GM12878 (cell line): Measurements from ENCODE around the gene OVCA2. TPM values are rescaled to one million over a fixed set of nuclear protein-coding genes. Genes with fewer than 3 reads are reported as not detected.

Experiments
- ATAC-seq: fragments of 200-7000 bp; cut with Tn5 transposase; 3 replicates; pipeline ENCODE4 v1.9.1; 2020; ENCODE audit warnings: mild to moderate bottlenecking, moderate library complexity
- BruUV-seq: library from RNA; stranded (reverse); fragments of 400-500 nt; replicated peaks from 2 replicates; lab custom pipeline; 2021; lab: Mats Ljungman, UMichigan
- CTCF ChIA-PET: fragments of 300-600 bp; sonication (Branson Sonifier 250); formaldehyde crosslinking; extraction: SDS; loops from one replicate; lab custom pipeline; 2021; ENCODE audit warnings: inconsistent platforms; lab: Yijun Ruan, JAX
- POLR2A ChIA-PET: fragments of 350-600 bp; formaldehyde crosslinking; extraction: SDS; loops from one replicate; lab custom pipeline; 2021; ENCODE audit warnings: inconsistent platforms; lab: Charles Lee
- RAD21 ChIA-PET: fragments of 300-600 bp; sonication (Branson Sonifier 250); formaldehyde crosslinking; loops from one replicate; lab custom pipeline; 2023; ENCODE audit warnings: antibody characterized with exemption; ENCODE audit not compliant: unreplicated experiment; lab: Charles Lee
- SMC1A ChIA-PET: fragments of 300-600 bp; sonication (Branson Sonifier 250); formaldehyde crosslinking; loops from one replicate; lab custom pipeline; 2023; ENCODE audit not compliant: unreplicated experiment, uncharacterized antibody; lab: Charles Lee
- DNase-seq: peaks from one replicate; pipeline ENCODE4 v3.0.0-alpha.2; 2011; ENCODE audit warnings: low read depth, low spot score
- FAIRE-seq: peaks from 3 replicates; lab custom pipeline; 2011; peaks lifted over from hg19 to GRCh38; lab: Jason Lieb, UNC
- H2AFZ ChIP-seq: 2 replicates; pipeline ENCODE4 v1.6.0; 2011; ENCODE audit warnings: low read depth, low read length, control low read depth; ENCODE audit not compliant: control insufficient read depth
- H3K27ac ChIP-seq: 2 replicates; pipeline ENCODE4 v1.5.1; 2011; ENCODE audit warnings: control low read depth; ENCODE audit not compliant: control insufficient read depth, insufficient read depth
- H3K27me3 ChIP-seq, 2 experiments: replicated peaks in 1 of 2; 2 replicates each; pipeline versions ENCODE4 v1.6.0 to v1.6.1; 2011; ENCODE audit warnings: low read length in 1 of 2; ENCODE audit not compliant: control insufficient read depth in 2 of 2, insufficient read depth in 2 of 2
- H3K36me3 ChIP-seq, 2 experiments: 2 replicates each; pipeline ENCODE4 v1.5.1; 2011; ENCODE audit warnings: low read length in 1 of 2; ENCODE audit not compliant: control insufficient read depth in 2 of 2, insufficient read depth in 2 of 2
- H3K4me1 ChIP-seq: 2 replicates; pipeline ENCODE4 v1.6.1; 2011; ENCODE audit warnings: mild to moderate bottlenecking, low read length, moderate library complexity, mixed read lengths; ENCODE audit not compliant: control insufficient read depth, insufficient read depth
- H3K4me2 ChIP-seq: 2 replicates; pipeline ENCODE4 v1.6.0; 2011; ENCODE audit warnings: control low read depth; ENCODE audit not compliant: control insufficient read depth, insufficient read depth
- H3K4me3 ChIP-seq: fragments of 200-600 bp; sonication (generic); 2 replicates; pipeline ENCODE4 v1.5.1; 2016
- H3K79me2 ChIP-seq: 2 replicates; pipeline ENCODE4 v1.6.0; 2011; ENCODE audit warnings: low read length; ENCODE audit not compliant: control insufficient read depth, insufficient read depth
- H3K9ac ChIP-seq: 2 replicates; pipeline ENCODE4 v1.8.0; 2011; ENCODE audit warnings: low read length, control low read depth, mixed read lengths; ENCODE audit not compliant: control insufficient read depth, insufficient read depth
- H3K9me3 ChIP-seq: replicated peaks from 3 replicates; pipeline ENCODE4 v1.5.1; 2011; ENCODE audit warnings: mild to moderate bottlenecking, low read length; ENCODE audit not compliant: control insufficient read depth, insufficient read depth
- H4K20me1 ChIP-seq: 2 replicates; pipeline ENCODE4 v1.6.0; 2011; ENCODE audit not compliant: control insufficient read depth, insufficient read depth
- BCLAF1 ChIP-seq: fragments of 450-650 bp; IDR thresholded peaks from 2 replicates; pipeline ENCODE4 v1.6.1; 2017; ENCODE audit warnings: antibody characterized with exemption, mild to moderate bottlenecking, moderate library complexity
- ETV6 ChIP-seq, 2 experiments: fragments of 450-650 bp in 1 of 2; IDR thresholded peaks in 1 of 2; conservative IDR thresholded peaks in 1 of 2; 2 replicates each; pipeline ENCODE4 v1.6.1; 2014; ENCODE audit warnings: antibody characterized with exemption in 1 of 2, borderline replicate concordance in 1 of 2, low read depth in 1 of 2, mild to moderate bottlenecking in 1 of 2, moderate library complexity in 1 of 2
- GATAD2B ChIP-seq: fragments of 450-650 bp; conservative IDR thresholded peaks from 2 replicates; pipeline ENCODE4 v1.6.1; 2017; ENCODE audit warnings: low read depth, mild to moderate bottlenecking, moderate library complexity
- IKZF1 ChIP-seq: fragments of 450-650 bp; conservative IDR thresholded peaks from 2 replicates; pipeline ENCODE4 v1.6.1; 2017; ENCODE audit warnings: antibody characterized with exemption, mild to moderate bottlenecking
- NR2C2 ChIP-seq: IDR thresholded peaks from 2 replicates; pipeline ENCODE4 v1.6.1; 2011; ENCODE audit warnings: borderline replicate concordance, low read depth; ENCODE audit not compliant: control insufficient read depth, insufficient read length
- PML ChIP-seq: IDR thresholded peaks from 2 replicates; pipeline ENCODE4 v1.6.1; 2012; ENCODE audit warnings: low read length, inconsistent platforms
- POU2F2 ChIP-seq: IDR thresholded peaks from 3 replicates; pipeline ENCODE4 v1.6.1; 2011; ENCODE audit warnings: low read depth, mild to moderate bottlenecking, low read length, borderline replicate concordance
- SMAD5 ChIP-seq: IDR thresholded peaks from 2 replicates; pipeline ENCODE4 v1.6.1; 2016; ENCODE audit warnings: antibody characterized with exemption, low read depth
- SMARCA5 ChIP-seq: fragments of 450-650 bp; IDR thresholded peaks from 2 replicates; pipeline ENCODE4 v1.6.1; 2017; ENCODE audit warnings: mild to moderate bottlenecking
- TARDBP ChIP-seq: IDR thresholded peaks from 2 replicates; pipeline ENCODE4 v1.6.1; 2016; ENCODE audit warnings: borderline replicate concordance
- ZNF207 ChIP-seq: fragments of 450-650 bp; IDR thresholded peaks from 2 replicates; pipeline ENCODE4 v1.6.1; 2014; ENCODE audit warnings: antibody characterized with exemption, mild to moderate bottlenecking, borderline replicate concordance
- WGBS: methylation state at CpG from one replicate; pipeline ENCODE4 v1.1.6; 2016; ENCODE audit warnings: low lambda C conversion rate; ENCODE audit not compliant: insufficient replicate concordance, insufficient coverage; ENCODE audit errors: missing lambda C conversion rate; 5-methylcytosine and 5-hydroxymethylcytosine counted together
- in situ Hi-C: fragments of 300-500 bp; cut with MboI; formaldehyde crosslinking; loops from 9 replicates; pipeline ENCODE4 v1.14.3; 2018; ENCODE audit warnings: mixed read lengths
- intact Hi-C: fragments of 100-400 bp; cut with micrococcal nuclease; formaldehyde crosslinking; loops from one replicate; pipeline ENCODE4 v1.14.2; 2022; ENCODE audit not compliant: unreplicated experiment
- polyA plus RNA-seq, 11 experiments: library from polyadenylated mRNA; depleted of rRNA in 4 of 11; unstranded in 6 of 11; stranded (reverse) in 5 of 11; fragments of >200 nt; fragmentation: Nextera tagmentation in 4 of 11; fragmentation: Illumina TruSeq in 1 of 11; extraction: Ambion mirVana in 4 of 11; extraction: Trizol in 1 of 11; gene quantifications; 1 replicate in 1 of 11; 2 replicates in 10 of 11; pipeline versions ENCODE4 v1.2.1 to v1.2.3, GENCODE V29; 2011 to 2016; ENCODE audit warnings: inconsistent platforms in 2 of 11, missing spikeins in 2 of 11, low read depth in 1 of 11
- total RNA-seq, 4 experiments: library from RNA; depleted of rRNA in 3 of 4; stranded (reverse); fragments of >200 nt in 3 of 4; fragmentation: Illumina TruSeq in 1 of 4; extraction: Trizol in 1 of 4; gene quantifications; 2 replicates each; pipeline versions ENCODE4 v1.2.1 to v1.2.3, GENCODE V29; 2013 to 2021
- TF ChIP-seq, protein P1 (sequence below): IDR thresholded peaks from 2 replicates; pipeline ENCODE4 v1.6.1; 2012; ENCODE audit warnings: mild to moderate bottlenecking, low read depth, low read length
- TF ChIP-seq, protein P2 (sequence below): fragments of 150-350 bp; IDR thresholded peaks from 2 replicates; pipeline ENCODE4 v1.6.1; 2014; ENCODE audit warnings: mild to moderate bottlenecking, low read depth, low read length

The OVCA2 gene
- total and polyA plus RNA-seq, 10 of the 15 experiments (the other 5 are each of a cell fraction or from before 2014, with no cell fraction given), result 6.1 to 75.3 (median 40.7) TPM

- Histone ChIP-seq H3K4me1 (peaks cover 26% of the 10 kb centered on the region), H3K9ac (peak overlapping the region; percentile 89), H2AFZ (0 out of 2 replicates have a peak overlapping the region, but pooled peaks have one; percentile 17), H3K27ac (peak overlapping the region; percentile 84), H3K4me2 (peak overlapping the region; percentile 81), H3K4me3 (peak overlapping the region; percentile 95), H3K79me2 (peaks cover 59% of the 10 kb centered on the region), H3K36me3 (peaks cover 4 to 22% of the 10 kb centered on the region in 2 experiments), H3K9me3 (no peaks in the 10 kb centered on the region; the same call in 2 of the 3 replicates), H3K27me3 (peaks cover under 1 to 2% of the 10 kb centered on the region in 2 experiments; a peak in 2 of 4 replicates), H4K20me1 (no peaks in the 10 kb centered on the region)
- peak; percentile 9 for ATAC-seq
- intact Hi-C loops, result loop anchor here (5.0 kb wide), 1 partner anchor 36 kb away; no protein-coding TSS in a partner anchor
- RAD21 ChIA-PET, result interaction anchor here (0.8 to 8.4 kb wide), 25 partner anchors 14 to 340 kb away, joined by 3 to 271 read pairs (median 10); partner anchors contain the start of gene TSR1
- POLR2A ChIA-PET, result interaction anchor here (0.6 to 6.7 kb wide), 20 partner anchors 9 to 340 kb away, joined by 3 to 61 read pairs (median 4); no protein-coding TSS in a partner anchor
- WGBS, result under 1% methylated on average over 83 of the region's 85 CpGs
- BruUV-seq, result TSS peak; percentile 61
- CTCF ChIA-PET, result interaction anchor here (0.6 to 8.4 kb wide), 25 partner anchors 13 to 335 kb away, joined by 3 to 265 read pairs (median 6); partner anchors contain the start of genes SMG6 and SRR
- DNase-seq, result no peak
- SMC1A ChIA-PET, result interaction anchor here (0.8 to 8.6 kb wide), 16 partner anchors 13 to 229 kb away, joined by 3 to 141 read pairs (median 5); no protein-coding TSS in a partner anchor
- FAIRE-seq, result no peak
- in situ Hi-C loops, result no loop called here
- TF ChIP-seq, protein P1, sequence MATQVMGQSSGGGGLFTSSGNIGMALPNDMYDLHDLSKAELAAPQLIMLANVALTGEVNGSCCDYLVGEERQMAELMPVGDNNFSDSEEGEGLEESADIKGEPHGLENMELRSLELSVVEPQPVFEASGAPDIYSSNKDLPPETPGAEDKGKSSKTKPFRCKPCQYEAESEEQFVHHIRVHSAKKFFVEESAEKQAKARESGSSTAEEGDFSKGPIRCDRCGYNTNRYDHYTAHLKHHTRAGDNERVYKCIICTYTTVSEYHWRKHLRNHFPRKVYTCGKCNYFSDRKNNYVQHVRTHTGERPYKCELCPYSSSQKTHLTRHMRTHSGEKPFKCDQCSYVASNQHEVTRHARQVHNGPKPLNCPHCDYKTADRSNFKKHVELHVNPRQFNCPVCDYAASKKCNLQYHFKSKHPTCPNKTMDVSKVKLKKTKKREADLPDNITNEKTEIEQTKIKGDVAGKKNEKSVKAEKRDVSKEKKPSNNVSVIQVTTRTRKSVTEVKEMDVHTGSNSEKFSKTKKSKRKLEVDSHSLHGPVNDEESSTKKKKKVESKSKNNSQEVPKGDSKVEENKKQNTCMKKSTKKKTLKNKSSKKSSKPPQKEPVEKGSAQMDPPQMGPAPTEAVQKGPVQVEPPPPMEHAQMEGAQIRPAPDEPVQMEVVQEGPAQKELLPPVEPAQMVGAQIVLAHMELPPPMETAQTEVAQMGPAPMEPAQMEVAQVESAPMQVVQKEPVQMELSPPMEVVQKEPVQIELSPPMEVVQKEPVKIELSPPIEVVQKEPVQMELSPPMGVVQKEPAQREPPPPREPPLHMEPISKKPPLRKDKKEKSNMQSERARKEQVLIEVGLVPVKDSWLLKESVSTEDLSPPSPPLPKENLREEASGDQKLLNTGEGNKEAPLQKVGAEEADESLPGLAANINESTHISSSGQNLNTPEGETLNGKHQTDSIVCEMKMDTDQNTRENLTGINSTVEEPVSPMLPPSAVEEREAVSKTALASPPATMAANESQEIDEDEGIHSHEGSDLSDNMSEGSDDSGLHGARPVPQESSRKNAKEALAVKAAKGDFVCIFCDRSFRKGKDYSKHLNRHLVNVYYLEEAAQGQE, result no peak
- TF ChIP-seq TARDBP (no peak), ETV6 (conservative IDR thresholded peaks at IDR 0.05 in 1 of 2, IDR thresholded peaks at IDR 0.05 in 1 of 2; ENCODE audit: borderline replicate concordance in 1 of 2, low read depth in 1 of 2) (no peak), SMARCA5 (peak; percentile 45; the same call in 1 of the 2 replicates), BCLAF1 (0 out of 2 replicates have a peak, but pooled peaks have one; percentile 3), PML (no peak), IKZF1 (peak; percentile 40), POU2F2 (0 out of 3 replicates have a peak, but pooled peaks have one; percentile 1), NR2C2 (no peak), SMAD5 (peak; percentile 75), GATAD2B (peak; percentile 31; the same call in 1 of the 2 replicates), ZNF207 (no peak)
- TF ChIP-seq, protein P2, sequence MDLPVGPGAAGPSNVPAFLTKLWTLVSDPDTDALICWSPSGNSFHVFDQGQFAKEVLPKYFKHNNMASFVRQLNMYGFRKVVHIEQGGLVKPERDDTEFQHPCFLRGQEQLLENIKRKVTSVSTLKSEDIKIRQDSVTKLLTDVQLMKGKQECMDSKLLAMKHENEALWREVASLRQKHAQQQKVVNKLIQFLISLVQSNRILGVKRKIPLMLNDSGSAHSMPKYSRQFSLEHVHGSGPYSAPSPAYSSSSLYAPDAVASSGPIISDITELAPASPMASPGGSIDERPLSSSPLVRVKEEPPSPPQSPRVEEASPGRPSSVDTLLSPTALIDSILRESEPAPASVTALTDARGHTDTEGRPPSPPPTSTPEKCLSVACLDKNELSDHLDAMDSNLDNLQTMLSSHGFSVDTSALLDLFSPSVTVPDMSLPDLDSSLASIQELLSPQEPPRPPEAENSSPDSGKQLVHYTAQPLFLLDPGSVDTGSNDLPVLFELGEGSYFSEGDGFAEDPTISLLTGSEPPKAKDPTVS, result no peak
Measured at GRCh38 chr17:2056206-2057174, 14.7 kb downstream of the OVCA2 start.
